Stimulated activated CD4-positive, alpha-beta T cell treated with anti-CD3 and anti-CD28 coated beads, Interleukin-15, amount 100 ng/mL, for 1 hour (primary cell): Measurements from ENCODE around the gene IL21.
"Not testable (repeated sequence)": the region's sequence is repeated elsewhere in the genome, so short reads cannot be mapped to it uniquely, and the experiment has no call there.

ENCODE experiments used
- DNase-seq, 2 donors: peaks; one replicate each; pipeline ENCODE4 v3.0.0-alpha.2; 2020; ENCODE audit warnings: low read depth in 1 of 2, low spot score in 1 of 2

Gene IL21

GRCh38 chr4:122583906-122584305 is 37.0 kb downstream of the IL21 start:
- no peak for DNase-seq

GRCh38 chr4:122577808-122578781 is 42.8 kb downstream of the IL21 start:
- DNase-seq, result peak in 1 of 2 donors; percentile 32

GRCh38 chr4:122577189-122577553 is 43.7 kb downstream of the IL21 start:
- DNase-seq, result no peak

GRCh38 chr4:122576261-122577188 is 44.3 kb downstream of the IL21 start:
- DNase-seq, result no peak

GRCh38 chr4:122574347-122574746 is 46.5 kb downstream of the IL21 start:
- DNase-seq, result not testable (repeated sequence)

- no peak for DNase-seq
Measured at GRCh38 chr4:122562449-122562848, 58.4 kb downstream of the IL21 start.
